Astrocyte of the cerebellum (primary cell): ENCODE results near the gene CDC34.

Experiments
- DNase-seq: peaks from one replicate; pipeline ENCODE4 v3.0.0-alpha.2; 2011; ENCODE audit warnings: low read depth
- H3K4me3 ChIP-seq: 2 replicates; pipeline ENCODE4 v1.5.1; 2011; ENCODE audit warnings: mild to moderate bottlenecking, low read depth, low read length, moderate library complexity
- in situ Hi-C: cut with HindIII; loops from 2 replicates; pipeline ENCODE4 v1.10.0; 2017; ENCODE audit warnings: low sequenced_read_pairs
- TF ChIP-seq, protein P1 (sequence below): IDR thresholded peaks from 2 replicates; pipeline ENCODE4 v1.5.1; 2012; ENCODE audit warnings: low read length, low read depth, moderate library complexity, mild to moderate bottlenecking; ENCODE audit errors: missing control alignments

The CDC34 gene

DNA sequence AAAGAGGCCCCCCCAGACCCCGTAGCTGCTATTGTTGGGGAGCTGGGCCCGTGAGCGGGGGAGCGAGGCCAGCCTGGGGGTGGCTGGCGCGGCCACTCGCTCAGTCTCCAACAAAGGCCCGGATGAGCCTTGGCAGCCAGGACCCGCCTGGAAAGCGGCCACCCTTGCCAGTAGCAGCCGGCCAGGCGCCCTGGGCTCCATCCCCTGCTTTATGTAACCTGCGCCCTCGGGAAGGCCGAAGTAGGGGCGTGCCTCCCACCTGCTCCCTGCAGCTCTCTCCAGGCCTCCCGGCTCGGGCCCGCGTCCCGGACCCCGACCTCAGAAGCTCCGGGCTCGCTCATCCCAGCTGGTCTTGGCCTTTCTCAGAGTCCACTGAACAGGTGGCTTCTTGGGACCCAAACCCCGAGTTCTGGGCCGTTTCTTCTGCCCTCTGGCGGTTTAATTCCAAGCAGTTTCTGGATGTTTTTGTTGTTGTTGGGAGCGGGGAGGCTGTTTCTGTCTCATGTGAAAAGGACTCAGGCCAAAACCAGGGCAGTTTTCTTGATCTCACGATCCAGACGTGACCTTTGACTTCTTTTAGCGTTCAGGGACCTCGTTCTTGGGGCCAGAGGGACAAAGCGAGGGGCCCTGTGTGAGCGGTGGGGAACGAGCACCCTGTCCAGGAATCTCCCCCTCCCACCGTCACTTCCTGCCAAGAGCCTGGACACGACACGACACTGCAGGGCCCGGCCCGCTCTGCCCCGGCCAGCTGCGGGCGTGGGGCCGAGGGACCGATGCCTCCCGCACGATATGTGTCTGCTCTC is 1.2 kb downstream of the CDC34 start:
- H3K4me3 ChIP-seq: peak overlapping the region; percentile 93
- peak; percentile 39 for DNase-seq
- in situ Hi-C loops: no loop called here
- TF ChIP-seq, protein P1, sequence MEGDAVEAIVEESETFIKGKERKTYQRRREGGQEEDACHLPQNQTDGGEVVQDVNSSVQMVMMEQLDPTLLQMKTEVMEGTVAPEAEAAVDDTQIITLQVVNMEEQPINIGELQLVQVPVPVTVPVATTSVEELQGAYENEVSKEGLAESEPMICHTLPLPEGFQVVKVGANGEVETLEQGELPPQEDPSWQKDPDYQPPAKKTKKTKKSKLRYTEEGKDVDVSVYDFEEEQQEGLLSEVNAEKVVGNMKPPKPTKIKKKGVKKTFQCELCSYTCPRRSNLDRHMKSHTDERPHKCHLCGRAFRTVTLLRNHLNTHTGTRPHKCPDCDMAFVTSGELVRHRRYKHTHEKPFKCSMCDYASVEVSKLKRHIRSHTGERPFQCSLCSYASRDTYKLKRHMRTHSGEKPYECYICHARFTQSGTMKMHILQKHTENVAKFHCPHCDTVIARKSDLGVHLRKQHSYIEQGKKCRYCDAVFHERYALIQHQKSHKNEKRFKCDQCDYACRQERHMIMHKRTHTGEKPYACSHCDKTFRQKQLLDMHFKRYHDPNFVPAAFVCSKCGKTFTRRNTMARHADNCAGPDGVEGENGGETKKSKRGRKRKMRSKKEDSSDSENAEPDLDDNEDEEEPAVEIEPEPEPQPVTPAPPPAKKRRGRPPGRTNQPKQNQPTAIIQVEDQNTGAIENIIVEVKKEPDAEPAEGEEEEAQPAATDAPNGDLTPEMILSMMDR: peak; percentile 64

DNA sequence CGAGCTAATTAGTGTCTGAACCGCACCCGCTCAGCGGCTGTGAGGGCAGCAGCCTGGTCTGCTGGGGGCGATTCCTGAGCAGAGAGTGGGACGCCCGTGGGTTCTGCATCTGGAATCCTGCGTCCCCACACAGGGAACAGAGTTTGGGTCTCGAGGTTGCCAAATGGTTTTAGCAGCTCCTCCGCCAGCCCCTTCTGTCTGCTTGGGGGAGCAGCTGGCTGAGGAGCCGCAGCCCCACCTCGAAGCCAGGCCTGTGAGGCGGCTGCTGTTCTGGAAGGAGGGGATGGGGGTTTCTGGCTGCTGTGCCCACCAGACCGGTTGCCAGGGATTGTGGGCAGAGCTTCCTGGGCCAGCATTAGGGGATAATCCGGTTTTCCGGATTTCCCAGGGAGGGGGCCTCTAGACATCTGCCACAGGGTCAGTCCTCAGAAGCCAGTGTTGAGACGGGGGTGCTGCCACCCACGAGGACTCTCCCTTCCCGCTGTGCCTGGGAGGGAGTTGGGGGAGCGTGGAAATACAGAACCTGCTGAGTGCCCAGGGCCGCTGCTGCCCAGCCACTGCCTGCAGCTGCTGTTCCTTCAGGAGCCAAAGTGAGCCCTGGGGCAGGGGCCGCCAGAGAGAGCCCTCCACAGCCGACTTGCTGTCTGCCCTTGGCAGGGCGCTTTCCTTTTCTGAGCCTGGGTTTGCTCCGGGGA is 2.0 kb downstream of the CDC34 start:
- TF ChIP-seq, protein P1: no peak
- in situ Hi-C loops: no loop called here
- no peak for DNase-seq
- H3K4me3 ChIP-seq: peak overlapping the region; percentile 93

DNA sequence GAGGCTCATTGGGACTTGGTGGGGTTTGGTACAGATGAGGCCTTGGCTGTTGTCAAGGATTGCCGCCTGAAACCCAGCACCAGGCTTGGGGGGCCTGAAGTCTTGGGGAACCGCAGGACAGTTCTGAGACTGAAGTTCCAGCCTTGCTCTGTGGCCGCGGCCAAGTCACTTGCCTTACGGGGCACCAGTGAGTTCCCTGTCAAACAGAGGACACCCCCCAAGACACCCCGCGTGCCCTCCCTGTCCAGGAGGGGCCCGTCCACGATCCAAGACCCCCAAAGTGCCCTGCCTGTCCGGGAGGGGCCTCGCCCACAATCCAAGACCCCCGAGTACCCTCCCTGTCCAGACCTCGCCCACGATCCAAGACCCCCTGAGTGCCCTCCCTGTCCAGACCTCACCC is 2.5 kb downstream of the CDC34 start:
- peak overlapping the region; percentile 93 for H3K4me3 ChIP-seq
- DNase-seq: no peak
- TF ChIP-seq, protein P1: no peak
- in situ Hi-C loops: no loop called here

DNA sequence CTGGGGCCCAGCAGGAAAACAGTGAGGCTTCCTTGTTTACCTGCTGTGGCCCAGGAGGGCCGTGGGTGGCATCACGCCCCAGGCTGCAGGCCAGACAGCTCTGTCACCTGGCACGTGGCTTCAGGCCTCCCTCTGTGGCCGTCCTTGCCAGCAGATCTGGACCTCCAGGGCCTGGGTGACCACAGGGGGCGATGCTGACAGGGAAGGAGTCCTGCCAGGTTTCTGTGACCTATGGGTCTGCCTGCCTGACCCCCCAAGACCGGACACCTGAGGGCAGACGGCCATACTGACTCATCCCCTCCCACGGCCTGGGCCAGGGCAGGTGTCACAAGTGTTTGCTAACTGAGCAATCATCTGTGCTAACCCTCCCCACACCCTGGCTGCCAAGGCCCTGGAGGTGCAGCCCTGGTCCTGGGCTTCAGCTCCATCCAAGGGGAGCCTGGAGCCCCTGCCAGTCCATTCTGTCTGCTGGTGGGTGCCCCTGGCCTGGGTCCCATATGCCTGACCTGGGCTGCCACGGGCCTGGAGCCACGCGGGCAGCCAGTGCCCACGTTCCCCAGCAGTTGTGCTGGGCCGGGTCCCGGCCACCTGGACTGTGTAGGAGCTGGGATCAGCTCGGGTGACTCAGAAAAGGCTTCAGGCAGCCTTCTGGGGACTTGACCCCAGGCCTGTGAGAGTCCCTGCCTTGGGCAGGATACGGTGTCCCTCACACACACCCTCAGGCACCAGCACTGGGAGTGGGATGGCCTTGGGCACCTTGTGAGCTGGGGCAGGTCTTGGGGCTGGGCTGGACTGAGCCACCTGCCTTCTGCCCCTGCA is 3.7 kb downstream of the CDC34 start:
- DNase-seq: no peak
- no peak overlapping the region for H3K4me3 ChIP-seq
- TF ChIP-seq, protein P1: no peak
- in situ Hi-C loops: no loop called here

DNA sequence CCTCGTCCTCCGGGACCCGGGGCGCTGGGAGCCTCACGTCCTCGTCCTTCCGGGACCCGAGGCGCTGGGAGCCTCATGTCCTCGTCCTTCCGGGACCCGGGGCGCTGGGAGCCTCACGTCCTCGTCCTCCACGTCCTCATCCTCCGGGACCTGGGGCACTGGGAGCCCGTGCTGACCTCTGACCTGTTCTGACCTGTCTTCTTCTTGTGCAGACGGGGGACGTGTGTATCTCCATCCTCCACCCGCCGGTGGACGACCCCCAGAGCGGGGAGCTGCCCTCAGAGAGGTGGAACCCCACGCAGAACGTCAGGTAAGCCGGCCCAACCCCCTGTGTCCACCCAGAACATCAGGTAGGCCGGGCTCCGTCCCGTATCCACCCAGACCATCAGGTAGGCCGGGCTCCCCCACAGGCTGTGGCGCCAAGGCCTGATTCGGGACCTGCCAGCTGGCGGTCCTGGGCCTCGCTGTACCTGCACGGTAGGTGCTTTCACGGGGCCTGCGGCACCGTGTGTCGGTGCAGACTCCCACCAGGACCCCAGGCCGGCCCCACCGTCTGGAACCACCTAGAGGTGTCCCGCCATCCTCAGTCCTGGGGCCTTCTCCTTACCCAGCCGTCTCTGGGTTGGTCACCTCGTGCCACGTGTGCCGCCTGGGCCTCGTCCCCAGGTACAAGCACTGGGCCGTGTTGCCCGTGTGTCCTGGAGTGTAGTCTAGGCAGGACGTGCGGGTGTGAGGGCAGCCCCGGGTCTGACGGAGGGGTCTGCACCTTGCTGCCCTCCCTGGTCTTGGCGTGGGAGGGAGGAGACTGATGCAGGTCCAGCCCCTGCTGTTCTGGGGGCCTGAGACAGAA is 4.7 kb downstream of the CDC34 start:
- no peak overlapping the region for H3K4me3 ChIP-seq
- TF ChIP-seq, protein P1: no peak
- no peak for DNase-seq
- in situ Hi-C loops: no loop called here
